Thoracic aorta (tissue), 2 donors: ENCODE results near the gene SDHB. TPM values are rescaled to one million over a fixed set of nuclear protein-coding genes. Genes with fewer than 3 reads are reported as not detected.
A peak's percentile ranks its signal among the peaks of the same experiment; 100 is the strongest.

ENCODE experiments used
- ATAC-seq: fragments of 150-250 bp; one replicate; pipeline ENCODE4 v1.8.0; 2017; ENCODE audit warnings: low read depth; ENCODE audit not compliant: insufficient number of reproducible peaks, low FRiP score
- DNase-seq: peaks from one replicate; pipeline ENCODE4 v3.0.0-alpha.2; 2020; ENCODE audit warnings: low spot score
- H3K27ac ChIP-seq, 2 donors: fragments of 200-600 bp; sonication (generic); 1 replicate in 1 of 2; 2 replicates in 1 of 2; pipeline ENCODE4 v1.5.1; 2016; ENCODE audit warnings: mild to moderate bottlenecking in 2 of 2, moderate library complexity in 2 of 2
- H3K27me3 ChIP-seq: fragments of 200-600 bp; sonication (generic); replicated peaks from 2 replicates; pipeline ENCODE4 v1.6.0; 2016; ENCODE audit warnings: mild to moderate bottlenecking; ENCODE audit not compliant: insufficient read depth
- H3K36me3 ChIP-seq: fragments of 200-600 bp; sonication (generic); one replicate; pipeline ENCODE4 v1.5.1; 2016
- H3K4me1 ChIP-seq, 2 donors: fragments of 200-600 bp; sonication (generic); 1 replicate in 1 of 2; 2 replicates in 1 of 2; pipeline versions ENCODE4 v1.5.1 to v1.6.0; 2016; ENCODE audit warnings: low read depth in 2 of 2, mild to moderate bottlenecking in 1 of 2; ENCODE audit not compliant: control insufficient read depth in 1 of 2
- H3K4me3 ChIP-seq: fragments of 200-600 bp; sonication (generic); 2 replicates; pipeline ENCODE4 v1.5.1; 2016; ENCODE audit warnings: mild to moderate bottlenecking
- H3K9me3 ChIP-seq: fragments of 200-600 bp; sonication (generic); 2 replicates; pipeline ENCODE4 v1.5.1; 2016
- total RNA-seq, 2 donors: library from RNA; depleted of rRNA; stranded (reverse); fragments of >200 nt; gene quantifications; one replicate each; pipeline versions ENCODE4 v1.1.0 to v1.2.3, GENCODE V29; 2016
- TF ChIP-seq, protein P1 (sequence below): fragments of 200-600 bp; sonication (generic); IDR thresholded peaks from one replicate; pipeline ENCODE4 v1.5.1; 2019; ENCODE audit warnings: antibody characterized with exemption

SDHB gene
- total RNA-seq, 2 donors from 2014 or later: 81.5 to 98.9 TPM

DNA sequence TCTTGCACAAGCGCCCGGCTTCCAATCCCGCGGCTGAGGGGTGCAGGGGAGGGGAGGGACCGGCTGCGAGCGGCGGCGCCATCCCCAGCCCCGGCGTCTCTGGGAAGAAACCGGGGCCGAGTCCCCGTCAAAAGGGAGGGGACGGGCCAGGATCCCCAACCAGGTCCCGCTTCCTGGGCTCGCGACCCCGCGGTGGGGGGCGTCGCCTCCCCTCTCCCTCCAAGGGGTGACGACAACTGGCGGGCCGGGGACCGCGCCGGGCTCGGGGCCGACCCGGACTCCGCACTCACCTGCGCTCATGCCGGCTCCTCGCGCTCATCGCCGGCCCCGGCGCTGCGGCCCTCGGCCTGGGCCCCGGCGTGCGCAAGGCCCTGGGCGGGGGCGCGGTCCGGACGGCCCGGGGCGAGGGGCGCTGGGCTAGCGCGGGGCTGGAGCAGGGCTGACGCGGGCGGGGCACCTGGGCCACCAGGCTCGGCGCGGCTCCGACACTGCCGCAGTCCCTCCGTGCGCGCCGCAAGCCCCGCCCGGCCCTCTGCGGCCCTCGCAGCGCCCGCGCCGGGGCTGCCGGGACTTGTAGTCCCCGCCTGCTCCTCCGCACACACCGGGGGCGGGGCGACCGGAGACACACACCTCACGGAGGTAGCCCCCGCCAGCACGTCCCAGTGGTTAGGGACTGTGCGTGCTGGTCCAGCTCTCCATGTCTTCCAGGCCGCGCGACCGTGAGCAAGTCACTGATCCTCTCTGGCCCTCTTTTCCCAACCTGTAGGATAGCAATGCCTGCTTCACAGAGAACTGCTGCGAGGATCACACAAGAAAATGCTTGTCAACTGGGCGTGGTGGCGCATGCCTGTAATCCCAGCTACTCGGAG is 42.2 kb downstream of the SDHB start, which contains the start of gene ATP13A2:
TSS of gene ATP13A2 (minus strand) at position 490 of the 869 bp plus-strand sequence. CDS start at position 300, 190 bp downstream.
- no peaks in the 10 kb centered on the region for H3K27me3 ChIP-seq
- H3K36me3 ChIP-seq: no peaks in the 10 kb centered on the region
- H3K4me1 ChIP-seq: peaks cover 12 to 30% of the 10 kb centered on the region in 2 donors
- DNase-seq: peak; percentile 30
- H3K4me3 ChIP-seq: peak within 1 kb of the TSS; percentile 95
- ATAC-seq: peak; percentile 48
- no peaks in the 10 kb centered on the region for H3K9me3 ChIP-seq
- TF ChIP-seq, protein P1, sequence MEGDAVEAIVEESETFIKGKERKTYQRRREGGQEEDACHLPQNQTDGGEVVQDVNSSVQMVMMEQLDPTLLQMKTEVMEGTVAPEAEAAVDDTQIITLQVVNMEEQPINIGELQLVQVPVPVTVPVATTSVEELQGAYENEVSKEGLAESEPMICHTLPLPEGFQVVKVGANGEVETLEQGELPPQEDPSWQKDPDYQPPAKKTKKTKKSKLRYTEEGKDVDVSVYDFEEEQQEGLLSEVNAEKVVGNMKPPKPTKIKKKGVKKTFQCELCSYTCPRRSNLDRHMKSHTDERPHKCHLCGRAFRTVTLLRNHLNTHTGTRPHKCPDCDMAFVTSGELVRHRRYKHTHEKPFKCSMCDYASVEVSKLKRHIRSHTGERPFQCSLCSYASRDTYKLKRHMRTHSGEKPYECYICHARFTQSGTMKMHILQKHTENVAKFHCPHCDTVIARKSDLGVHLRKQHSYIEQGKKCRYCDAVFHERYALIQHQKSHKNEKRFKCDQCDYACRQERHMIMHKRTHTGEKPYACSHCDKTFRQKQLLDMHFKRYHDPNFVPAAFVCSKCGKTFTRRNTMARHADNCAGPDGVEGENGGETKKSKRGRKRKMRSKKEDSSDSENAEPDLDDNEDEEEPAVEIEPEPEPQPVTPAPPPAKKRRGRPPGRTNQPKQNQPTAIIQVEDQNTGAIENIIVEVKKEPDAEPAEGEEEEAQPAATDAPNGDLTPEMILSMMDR: no peak
- H3K27ac ChIP-seq: no peak within 1 kb of the TSS

DNA sequence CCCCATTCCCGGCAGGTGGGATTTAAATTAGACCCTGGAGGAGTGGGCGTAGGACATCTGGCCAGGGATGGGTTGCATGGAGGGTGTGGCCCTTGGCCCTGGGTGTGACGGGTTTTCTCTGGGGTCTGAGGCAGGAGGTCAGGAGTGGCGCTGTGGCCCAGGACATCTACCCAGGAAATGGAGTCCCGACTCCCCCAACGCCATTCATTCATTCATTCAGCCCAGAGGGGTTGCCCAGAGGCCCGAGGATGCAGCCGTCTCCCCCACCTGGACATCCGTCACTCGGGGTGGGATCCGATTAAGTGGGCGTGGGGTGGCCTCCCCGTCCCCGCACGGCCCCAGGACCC is 42.8 kb downstream of the SDHB start:
- Histone ChIP-seq H3K4me1 (peaks cover 12 to 30% of the 10 kb centered on the region in 2 donors), H3K27me3 (no peaks in the 10 kb centered on the region)
- no peak for ATAC-seq

GRCh38 chr1:17009706-17010105 is 44.1 kb downstream of the SDHB start:
- DNase-seq (no peak), ATAC-seq (no peak)
- Histone ChIP-seq H3K4me1 (peaks cover 12 to 30% of the 10 kb centered on the region in 2 donors), H3K9me3 (no peaks in the 10 kb centered on the region), H3K27me3 (no peaks in the 10 kb centered on the region), H3K36me3 (peaks cover 11% of the 10 kb centered on the region), H3K4me3 (no peak overlapping the region), H3K27ac (no peak overlapping the region)
- TF ChIP-seq, protein P1: no peak

More for the DNA sequence above, 42.8 kb downstream of the SDHB start:
- Histone ChIP-seq H3K36me3 (no peaks in the 10 kb centered on the region), H3K4me3 (peak overlapping the region; percentile 95), H3K27ac (no peak overlapping the region), H3K9me3 (no peaks in the 10 kb centered on the region)
- TF ChIP-seq, protein P1: no peak
- no peak for DNase-seq

GRCh38 chr1:17008208-17008855 is 45.5 kb downstream of the SDHB start:
- no peak for DNase-seq

More at GRCh38 chr1:17008208-17008855, 45.5 kb downstream of the SDHB start:
- ATAC-seq: no peak
- H3K36me3 ChIP-seq: peaks cover 23% of the 10 kb centered on the region
- H3K4me3 ChIP-seq: no peak overlapping the region
- H3K9me3 ChIP-seq: no peaks in the 10 kb centered on the region
- TF ChIP-seq, protein P1: no peak
- peaks cover 12 to 30% of the 10 kb centered on the region in 2 donors for H3K4me1 ChIP-seq
- H3K27me3 ChIP-seq: no peaks in the 10 kb centered on the region
- H3K27ac ChIP-seq: no peak overlapping the region
